Raji (cell line): ENCODE measurements around the gene ERFL.
A peak's percentile ranks its signal among the peaks of the same experiment; 100 is the strongest.

Experiments
- POLR2A ChIP-seq: IDR thresholded peaks from 2 replicates; pipeline ENCODE4 v1.6.1; 2011; ENCODE audit warnings: low read depth, low read length, control low read depth; ENCODE audit not compliant: insufficient read depth

The ERFL gene

GRCh38 chr19:41859213-41859617 lies 69.0 kb downstream of the ERFL start:
- peak; percentile 54; the same call in 1 of the 2 replicates for TF ChIP-seq POLR2A
